GM23338 (cell line): ENCODE measurements around the gene FGFR3.
A peak's percentile ranks its signal among the peaks of the same experiment; 100 is the strongest.

ENCODE experiments used
- ZNF114 ChIP-seq: fragments of 250-450 bp; sonication (Bioruptor Pico); IDR thresholded peaks from 2 replicates; pipeline ENCODE4 v1.5.0; 2020; ENCODE audit warnings: mild to moderate bottlenecking, moderate library complexity
- TF ChIP-seq, protein P1 (sequence below), 2 experiments: fragments of 200-600 bp in 1 of 2; sonication (generic) in 1 of 2; conservative IDR thresholded peaks; 2 replicates each; pipeline versions ENCODE4 v1.5.1 to v1.6.1; 2016 to 2017; ENCODE audit warnings: antibody characterized with exemption in 2 of 2, low read depth in 2 of 2, mild to moderate bottlenecking in 2 of 2, moderate library complexity in 1 of 2
- TF ChIP-seq, protein P2 (sequence below): IDR thresholded peaks from one replicate; pipeline ENCODE4 v1.6.1; 2018; ENCODE audit warnings: antibody characterized with exemption; ENCODE audit not compliant: unreplicated experiment

DNA sequence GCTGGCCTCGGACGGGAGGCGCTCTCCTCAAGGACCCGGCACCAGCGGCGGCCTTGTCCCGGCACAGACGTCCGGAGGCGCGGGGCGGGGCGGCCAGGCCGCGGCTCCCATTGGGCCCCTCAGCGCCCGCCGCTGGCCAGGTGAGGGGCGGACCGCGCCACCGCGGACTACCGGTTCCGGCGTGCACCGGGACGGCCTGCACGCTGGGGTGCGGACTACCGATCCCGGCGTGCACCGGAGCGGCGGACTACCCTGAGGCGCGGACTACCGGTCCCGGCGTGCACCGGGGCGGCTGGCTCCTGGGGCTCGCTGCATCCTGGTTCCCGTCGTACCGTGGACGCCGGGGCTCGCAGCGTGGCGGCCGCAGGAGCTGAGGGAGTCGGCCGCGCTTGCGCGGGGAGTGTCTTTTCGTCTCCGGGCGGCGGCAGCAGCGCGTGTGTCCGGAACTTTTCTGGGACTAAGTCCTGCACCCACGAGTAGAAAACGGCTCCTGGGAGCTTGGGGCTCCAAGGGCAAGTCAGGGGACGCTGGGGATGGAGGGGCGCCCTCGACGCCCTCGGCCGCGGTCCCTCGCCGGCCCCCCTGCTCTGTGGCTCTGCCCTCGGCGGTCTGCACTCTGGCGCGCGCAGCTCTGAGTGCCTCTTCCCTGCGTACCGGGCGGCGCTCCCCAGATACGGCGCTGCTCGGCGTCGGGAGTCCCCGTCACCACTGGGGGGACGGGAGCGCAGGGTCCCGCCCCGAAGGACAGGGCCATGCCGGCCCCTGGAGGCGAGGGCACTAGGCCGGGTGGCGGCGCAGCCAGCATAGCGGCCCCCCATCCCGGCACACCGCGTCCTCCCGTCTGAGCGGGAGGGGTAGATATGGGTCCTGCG lies 63.2 kb downstream of the FGFR3 start, which contains the start of gene LETM1:
- TF ChIP-seq, protein P1, sequence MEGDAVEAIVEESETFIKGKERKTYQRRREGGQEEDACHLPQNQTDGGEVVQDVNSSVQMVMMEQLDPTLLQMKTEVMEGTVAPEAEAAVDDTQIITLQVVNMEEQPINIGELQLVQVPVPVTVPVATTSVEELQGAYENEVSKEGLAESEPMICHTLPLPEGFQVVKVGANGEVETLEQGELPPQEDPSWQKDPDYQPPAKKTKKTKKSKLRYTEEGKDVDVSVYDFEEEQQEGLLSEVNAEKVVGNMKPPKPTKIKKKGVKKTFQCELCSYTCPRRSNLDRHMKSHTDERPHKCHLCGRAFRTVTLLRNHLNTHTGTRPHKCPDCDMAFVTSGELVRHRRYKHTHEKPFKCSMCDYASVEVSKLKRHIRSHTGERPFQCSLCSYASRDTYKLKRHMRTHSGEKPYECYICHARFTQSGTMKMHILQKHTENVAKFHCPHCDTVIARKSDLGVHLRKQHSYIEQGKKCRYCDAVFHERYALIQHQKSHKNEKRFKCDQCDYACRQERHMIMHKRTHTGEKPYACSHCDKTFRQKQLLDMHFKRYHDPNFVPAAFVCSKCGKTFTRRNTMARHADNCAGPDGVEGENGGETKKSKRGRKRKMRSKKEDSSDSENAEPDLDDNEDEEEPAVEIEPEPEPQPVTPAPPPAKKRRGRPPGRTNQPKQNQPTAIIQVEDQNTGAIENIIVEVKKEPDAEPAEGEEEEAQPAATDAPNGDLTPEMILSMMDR (conservative IDR thresholded peaks at IDR 0.05; ENCODE audit: low read depth in 2 of 2): 0 out of 4 replicates have a peak, but pooled peaks of 1 of the 2 experiments have one; percentile 21
- TF ChIP-seq, protein P2, sequence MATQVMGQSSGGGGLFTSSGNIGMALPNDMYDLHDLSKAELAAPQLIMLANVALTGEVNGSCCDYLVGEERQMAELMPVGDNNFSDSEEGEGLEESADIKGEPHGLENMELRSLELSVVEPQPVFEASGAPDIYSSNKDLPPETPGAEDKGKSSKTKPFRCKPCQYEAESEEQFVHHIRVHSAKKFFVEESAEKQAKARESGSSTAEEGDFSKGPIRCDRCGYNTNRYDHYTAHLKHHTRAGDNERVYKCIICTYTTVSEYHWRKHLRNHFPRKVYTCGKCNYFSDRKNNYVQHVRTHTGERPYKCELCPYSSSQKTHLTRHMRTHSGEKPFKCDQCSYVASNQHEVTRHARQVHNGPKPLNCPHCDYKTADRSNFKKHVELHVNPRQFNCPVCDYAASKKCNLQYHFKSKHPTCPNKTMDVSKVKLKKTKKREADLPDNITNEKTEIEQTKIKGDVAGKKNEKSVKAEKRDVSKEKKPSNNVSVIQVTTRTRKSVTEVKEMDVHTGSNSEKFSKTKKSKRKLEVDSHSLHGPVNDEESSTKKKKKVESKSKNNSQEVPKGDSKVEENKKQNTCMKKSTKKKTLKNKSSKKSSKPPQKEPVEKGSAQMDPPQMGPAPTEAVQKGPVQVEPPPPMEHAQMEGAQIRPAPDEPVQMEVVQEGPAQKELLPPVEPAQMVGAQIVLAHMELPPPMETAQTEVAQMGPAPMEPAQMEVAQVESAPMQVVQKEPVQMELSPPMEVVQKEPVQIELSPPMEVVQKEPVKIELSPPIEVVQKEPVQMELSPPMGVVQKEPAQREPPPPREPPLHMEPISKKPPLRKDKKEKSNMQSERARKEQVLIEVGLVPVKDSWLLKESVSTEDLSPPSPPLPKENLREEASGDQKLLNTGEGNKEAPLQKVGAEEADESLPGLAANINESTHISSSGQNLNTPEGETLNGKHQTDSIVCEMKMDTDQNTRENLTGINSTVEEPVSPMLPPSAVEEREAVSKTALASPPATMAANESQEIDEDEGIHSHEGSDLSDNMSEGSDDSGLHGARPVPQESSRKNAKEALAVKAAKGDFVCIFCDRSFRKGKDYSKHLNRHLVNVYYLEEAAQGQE: no peak
- no peak for TF ChIP-seq ZNF114 (CRISPR knock-in tag)
